K562 (cell line): ENCODE results near the gene ANKRD34A. TPM values are rescaled to one million over a fixed set of nuclear protein-coding genes. Genes with fewer than 3 reads are reported as not detected.

ENCODE experiments used
- BACH1 ChIP-seq: fragments of 200-800 bp; sonication (Bioruptor generic); IDR thresholded peaks from 2 replicates; pipeline ENCODE4 v1.6.1; 2016; ENCODE audit warnings: missing genetic modification characterization, missing compliant biosample characterization
- CREM ChIP-seq: IDR thresholded peaks from 2 replicates; pipeline ENCODE4 v1.6.1; 2014; ENCODE audit warnings: antibody characterized with exemption, low read depth
- EGR1 ChIP-seq: fragments of 450-650 bp; conservative IDR thresholded peaks from 2 replicates; pipeline ENCODE4 v1.6.1; 2017; ENCODE audit warnings: mild to moderate bottlenecking
- FOXM1 ChIP-seq, 2 experiments: fragments of 450-650 bp in 1 of 2; sonication (generic) in 1 of 2; formaldehyde crosslinking in 1 of 2; IDR thresholded peaks; 2 replicates each; pipeline versions ENCODE4 v1.6.1 to v1.9.0; 2017 to 2022; ENCODE audit warnings: low read depth in 2 of 2, mild to moderate bottlenecking in 2 of 2, missing genetic modification reagents in 1 of 2, moderate library complexity in 1 of 2
- GTF2F1 ChIP-seq: IDR thresholded peaks from 2 replicates; pipeline ENCODE4 v1.6.1; 2011; ENCODE audit warnings: low read depth, low read length, improper control_type of control experiment
- HNRNPLL ChIP-seq: fragments of 200-400 bp; formaldehyde crosslinking; IDR thresholded peaks from 2 replicates; pipeline ENCODE4 v1.6.1; 2017; ENCODE audit warnings: low read length, low read depth, mild to moderate bottlenecking; ENCODE audit not compliant: poor library complexity, severe bottlenecking
- L3MBTL2 ChIP-seq: fragments of 450-650 bp; IDR thresholded peaks from 2 replicates; pipeline ENCODE4 v1.6.1; 2016; ENCODE audit warnings: mild to moderate bottlenecking, moderate library complexity
- LARP7 ChIP-seq: fragments of 450-650 bp; IDR thresholded peaks from 2 replicates; pipeline ENCODE4 v1.6.1; 2016
- LCOR ChIP-seq: sonication (generic); formaldehyde crosslinking; IDR thresholded peaks from 2 replicates; pipeline ENCODE4 v1.8.0; 2022; ENCODE audit warnings: mild to moderate bottlenecking, missing genetic modification reagents
- MNT ChIP-seq, 2 experiments: fragments of 450-650 bp; conservative IDR thresholded peaks; 2 replicates each; pipeline ENCODE4 v1.6.1; 2017; ENCODE audit warnings: mild to moderate bottlenecking in 2 of 2, moderate library complexity in 2 of 2
- PML ChIP-seq: IDR thresholded peaks from 2 replicates; pipeline ENCODE4 v1.6.1; 2012; ENCODE audit warnings: low read length, inconsistent platforms
- SREBF1 ChIP-seq: fragments of 150-350 bp; IDR thresholded peaks from 2 replicates; pipeline ENCODE4 v1.6.1; 2014; ENCODE audit warnings: antibody characterized with exemption, low read depth, low read length, borderline replicate concordance
- TARDBP ChIP-seq: fragments of 450-650 bp; IDR thresholded peaks from 2 replicates; pipeline ENCODE4 v1.6.1; 2016
- VEZF1 ChIP-seq: fragments of 200-800 bp; sonication (Bioruptor generic); IDR thresholded peaks from 2 replicates; pipeline ENCODE4 v1.6.1; 2017; ENCODE audit warnings: missing genetic modification characterization, missing compliant biosample characterization
- polyA plus RNA-seq, 8 experiments: library from polyadenylated mRNA; depleted of rRNA in 4 of 8; stranded (reverse) in 5 of 8; unstranded in 3 of 8; fragments of >200 nt; fragmentation: Nextera tagmentation in 2 of 8; fragmentation: Illumina TruSeq in 1 of 8; extraction: Ambion mirVana in 2 of 8; extraction: Trizol in 1 of 8; gene quantifications; 2 replicates each; pipeline versions ENCODE4 v1.2.1 to v1.2.3, GENCODE V29; 2011 to 2014; ENCODE audit warnings: inconsistent platforms in 1 of 8, missing spikeins in 1 of 8
- total RNA-seq, 7 experiments: library from RNA; depleted of rRNA in 6 of 7; stranded (reverse); fragments of >200 nt in 6 of 7; fragmentation: Illumina TruSeq in 2 of 7; extraction: Trizol in 2 of 7; gene quantifications; 2 replicates each; pipeline versions ENCODE4 v1.2.1 to v1.2.3, GENCODE V29; 2011 to 2021; ENCODE audit warnings: low replicate concordance in 1 of 7
- TF ChIP-seq, protein P1 (sequence below), 2 experiments: fragments of 450-650 bp in 1 of 2; sonication (generic) in 1 of 2; formaldehyde crosslinking in 1 of 2; IDR thresholded peaks; 2 replicates each; pipeline versions ENCODE4 v1.7.1 to v1.9.0; 2016 to 2022; ENCODE audit warnings: inconsistent platforms in 1 of 2, mild to moderate bottlenecking in 1 of 2, missing genetic modification reagents in 1 of 2

The ANKRD34A gene
- total and polyA plus RNA-seq, 9 of the 15 experiments (the other 6 are each of a cell fraction or from before 2014, with no cell fraction given): 0.06 to 1.6 (median 0.43) TPM

DNA sequence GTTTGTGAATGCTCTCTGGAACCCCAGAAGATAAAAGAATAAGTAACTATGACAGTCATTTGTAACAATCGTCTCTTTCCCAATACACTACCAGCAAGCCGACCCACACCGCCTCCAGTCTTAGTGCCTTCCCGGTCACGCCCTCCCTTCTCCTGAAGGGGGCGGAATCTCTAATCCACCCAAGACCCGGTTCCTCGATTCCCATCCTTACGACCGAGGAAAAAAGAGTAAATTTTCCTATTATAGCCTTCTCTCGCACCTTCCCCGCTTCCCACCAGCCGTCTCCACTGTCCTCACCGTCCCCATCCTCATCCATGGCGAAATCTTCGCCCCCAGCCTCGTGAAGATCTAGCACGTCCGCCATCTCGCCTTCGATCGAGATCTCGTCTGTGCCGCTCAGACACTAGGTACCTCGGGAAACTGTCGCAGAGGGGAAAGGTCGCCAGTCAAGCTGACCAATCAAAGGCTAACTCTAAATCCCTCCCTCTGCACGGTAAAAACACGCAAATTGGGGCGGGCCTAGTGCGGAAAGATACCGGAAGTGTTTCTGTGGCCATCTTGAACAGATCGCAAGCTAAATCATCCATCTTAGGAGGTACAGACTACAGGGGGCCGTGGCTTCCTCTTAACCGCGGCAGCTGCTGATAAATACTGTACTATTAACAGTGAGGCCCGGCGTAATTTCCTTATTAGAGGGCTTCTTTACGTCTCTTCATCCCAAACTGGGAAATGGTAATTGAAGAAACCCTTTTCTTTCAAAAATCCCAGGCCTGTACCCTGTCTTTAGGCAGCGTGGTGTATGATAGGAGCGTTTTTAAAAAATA is 37.1 kb downstream of the ANKRD34A start, which contains the start of gene RBM8A (continued):
- TF ChIP-seq VEZF1 (CRISPR knock-in tag): peak; percentile 48; the same call in 1 of the 2 replicates
- TF ChIP-seq LCOR: peak; percentile 91
- peak; percentile 63 for TF ChIP-seq EGR1
- TF ChIP-seq MNT (conservative IDR thresholded peaks at IDR 0.05): peak; percentile 78 to 94
- peak; percentile 95 for TF ChIP-seq LARP7
- TF ChIP-seq HNRNPLL: peak; percentile 83
- TF ChIP-seq, protein P1, sequence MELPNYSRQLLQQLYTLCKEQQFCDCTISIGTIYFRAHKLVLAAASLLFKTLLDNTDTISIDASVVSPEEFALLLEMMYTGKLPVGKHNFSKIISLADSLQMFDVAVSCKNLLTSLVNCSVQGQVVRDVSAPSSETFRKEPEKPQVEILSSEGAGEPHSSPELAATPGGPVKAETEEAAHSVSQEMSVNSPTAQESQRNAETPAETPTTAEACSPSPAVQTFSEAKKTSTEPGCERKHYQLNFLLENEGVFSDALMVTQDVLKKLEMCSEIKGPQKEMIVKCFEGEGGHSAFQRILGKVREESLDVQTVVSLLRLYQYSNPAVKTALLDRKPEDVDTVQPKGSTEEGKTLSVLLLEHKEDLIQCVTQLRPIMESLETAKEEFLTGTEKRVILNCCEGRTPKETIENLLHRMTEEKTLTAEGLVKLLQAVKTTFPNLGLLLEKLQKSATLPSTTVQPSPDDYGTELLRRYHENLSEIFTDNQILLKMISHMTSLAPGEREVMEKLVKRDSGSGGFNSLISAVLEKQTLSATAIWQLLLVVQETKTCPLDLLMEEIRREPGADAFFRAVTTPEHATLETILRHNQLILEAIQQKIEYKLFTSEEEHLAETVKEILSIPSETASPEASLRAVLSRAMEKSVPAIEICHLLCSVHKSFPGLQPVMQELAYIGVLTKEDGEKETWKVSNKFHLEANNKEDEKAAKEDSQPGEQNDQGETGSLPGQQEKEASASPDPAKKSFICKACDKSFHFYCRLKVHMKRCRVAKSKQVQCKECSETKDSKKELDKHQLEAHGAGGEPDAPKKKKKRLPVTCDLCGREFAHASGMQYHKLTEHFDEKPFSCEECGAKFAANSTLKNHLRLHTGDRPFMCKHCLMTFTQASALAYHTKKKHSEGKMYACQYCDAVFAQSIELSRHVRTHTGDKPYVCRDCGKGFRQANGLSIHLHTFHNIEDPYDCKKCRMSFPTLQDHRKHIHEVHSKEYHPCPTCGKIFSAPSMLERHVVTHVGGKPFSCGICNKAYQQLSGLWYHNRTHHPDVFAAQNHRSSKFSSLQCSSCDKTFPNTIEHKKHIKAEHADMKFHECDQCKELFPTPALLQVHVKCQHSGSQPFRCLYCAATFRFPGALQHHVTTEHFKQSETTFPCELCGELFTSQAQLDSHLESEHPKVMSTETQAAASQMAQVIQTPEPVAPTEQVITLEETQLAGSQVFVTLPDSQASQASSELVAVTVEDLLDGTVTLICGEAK (IDR thresholded peaks at IDR 0.05): peak; percentile 85
- TF ChIP-seq, protein P1 (CRISPR knock-in tag; IDR thresholded peaks at IDR 0.05): no peak
- peak; percentile 81 for TF ChIP-seq PML
- TF ChIP-seq BACH1: peak; percentile 21; the same call in 1 of the 2 replicates
- peak; percentile 53; the same call in 1 of the 2 replicates for TF ChIP-seq GTF2F1
- 0 out of 2 replicates have a peak, but pooled peaks have one; percentile 28 for TF ChIP-seq TARDBP
- TF ChIP-seq SREBF1: no peak
- peak; percentile 94 for TF ChIP-seq CREM
- TF ChIP-seq FOXM1 (IDR thresholded peaks at IDR 0.05; ENCODE audit: low read depth): peak; percentile 48; the same call in 1 of the 2 replicates
- no peak for TF ChIP-seq FOXM1 (CRISPR knock-in tag; IDR thresholded peaks at IDR 0.05; ENCODE audit: low read depth)
- peak; percentile 92 for TF ChIP-seq L3MBTL2
